ENCODE data around the gene HERPUD1. TPM values are rescaled to one million over a fixed set of nuclear protein-coding genes. Genes with fewer than 3 reads are reported as not detected.

HERPUD1 gene
- total and polyA plus RNA-seq, 9 of the 15 experiments (the other 6 are each of a cell fraction or from before 2014, with no cell fraction given) = 14.2 to 60.7 (median 37.4) TPM

DNA sequence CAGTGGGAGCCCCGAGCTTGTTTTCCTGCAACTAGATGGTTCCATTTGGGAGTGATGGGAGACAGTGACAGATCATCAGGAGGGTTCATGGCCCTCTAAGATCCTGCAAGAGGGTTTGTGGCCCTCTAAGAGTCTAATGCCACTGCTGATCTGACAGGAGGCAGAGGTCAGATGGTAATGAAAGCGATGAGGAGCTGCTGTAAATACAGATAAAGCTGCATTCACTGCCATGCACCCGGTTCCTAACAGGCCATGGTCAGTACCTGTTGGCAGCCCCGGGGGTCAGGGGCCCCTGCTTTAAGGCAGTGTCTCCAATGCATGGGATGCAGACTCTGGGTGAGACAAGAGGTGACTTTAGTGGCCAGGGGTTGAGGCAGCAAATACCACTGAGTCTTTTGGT, 36.1 kb upstream of the HERPUD1 start:
- H2AFZ ChIP-seq (ENCODE audit: low read depth, low read length) = no peak overlapping the region
- no peak for FAIRE-seq
- intact Hi-C loops (cut with micrococcal nuclease) = no loop called here

More for the DNA sequence above, 36.1 kb upstream of the HERPUD1 start:
- no peak overlapping the region for H3K9ac ChIP-seq (ENCODE audit: insufficient read depth in 1 of 2, low read depth in 2 of 2, low read length in 2 of 2)
- ATAC-seq (no peak), DNase-seq (ENCODE audit: extremely low read depth in 1 of 4, low spot score in 3 of 4) (no peak)
- ChIA-PET POLR2A (no interaction called here), CTCF (ENCODE audit: low intra/inter-chr PET ratio) (no interaction called here)
- peaks cover 0 to 3% of the 10 kb centered on the region in 2 experiments; a peak in 1 of 5 replicates for H3K4me1 ChIP-seq (replicated peaks in 1 of 2; ENCODE audit: control insufficient read depth in 2 of 2, insufficient read depth in 2 of 2, low read length in 2 of 2)
- in situ Hi-C loops (cut with MboI) = no loop called here
- no peaks in the 10 kb centered on the region for H3K9me1 ChIP-seq (ENCODE audit: control insufficient read depth, insufficient read depth, low read length)
- no peak for TF ChIP-seq ZZZ3 (IDR thresholded peaks at IDR 0.05)
- TF ChIP-seq, protein P1, sequence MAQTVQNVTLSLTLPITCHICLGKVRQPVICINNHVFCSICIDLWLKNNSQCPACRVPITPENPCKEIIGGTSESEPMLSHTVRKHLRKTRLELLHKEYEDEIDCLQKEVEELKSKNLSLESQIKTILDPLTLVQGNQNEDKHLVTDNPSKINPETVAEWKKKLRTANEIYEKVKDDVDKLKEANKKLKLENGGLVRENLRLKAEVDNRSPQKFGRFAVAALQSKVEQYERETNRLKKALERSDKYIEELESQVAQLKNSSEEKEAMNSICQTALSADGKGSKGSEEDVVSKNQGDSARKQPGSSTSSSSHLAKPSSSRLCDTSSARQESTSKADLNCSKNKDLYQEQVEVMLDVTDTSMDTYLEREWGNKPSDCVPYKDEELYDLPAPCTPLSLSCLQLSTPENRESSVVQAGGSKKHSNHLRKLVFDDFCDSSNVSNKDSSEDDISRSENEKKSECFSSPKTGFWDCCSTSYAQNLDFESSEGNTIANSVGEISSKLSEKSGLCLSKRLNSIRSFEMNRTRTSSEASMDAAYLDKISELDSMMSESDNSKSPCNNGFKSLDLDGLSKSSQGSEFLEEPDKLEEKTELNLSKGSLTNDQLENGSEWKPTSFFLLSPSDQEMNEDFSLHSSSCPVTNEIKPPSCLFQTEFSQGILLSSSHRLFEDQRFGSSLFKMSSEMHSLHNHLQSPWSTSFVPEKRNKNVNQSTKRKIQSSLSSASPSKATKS (CRISPR knock-in tag; IDR thresholded peaks at IDR 0.05) = no peak
- no peak for TF ChIP-seq BRD9 (IDR thresholded peaks at IDR 0.05; ENCODE audit: low read depth, partially characterized antibody)
- TF ChIP-seq ZBED1 (IDR thresholded peaks at IDR 0.05) = no peak
- TF ChIP-seq ZNF239 (CRISPR knock-in tag; IDR thresholded peaks at IDR 0.05) = no peak
- TF ChIP-seq HNRNPL (IDR thresholded peaks at IDR 0.05; ENCODE audit: low read depth, low read length) = no peak
- TF ChIP-seq ZNF146 (CRISPR knock-in tag; IDR thresholded peaks at IDR 0.05; ENCODE audit: unreplicated experiment) = no peak
- TF ChIP-seq, protein P2, sequence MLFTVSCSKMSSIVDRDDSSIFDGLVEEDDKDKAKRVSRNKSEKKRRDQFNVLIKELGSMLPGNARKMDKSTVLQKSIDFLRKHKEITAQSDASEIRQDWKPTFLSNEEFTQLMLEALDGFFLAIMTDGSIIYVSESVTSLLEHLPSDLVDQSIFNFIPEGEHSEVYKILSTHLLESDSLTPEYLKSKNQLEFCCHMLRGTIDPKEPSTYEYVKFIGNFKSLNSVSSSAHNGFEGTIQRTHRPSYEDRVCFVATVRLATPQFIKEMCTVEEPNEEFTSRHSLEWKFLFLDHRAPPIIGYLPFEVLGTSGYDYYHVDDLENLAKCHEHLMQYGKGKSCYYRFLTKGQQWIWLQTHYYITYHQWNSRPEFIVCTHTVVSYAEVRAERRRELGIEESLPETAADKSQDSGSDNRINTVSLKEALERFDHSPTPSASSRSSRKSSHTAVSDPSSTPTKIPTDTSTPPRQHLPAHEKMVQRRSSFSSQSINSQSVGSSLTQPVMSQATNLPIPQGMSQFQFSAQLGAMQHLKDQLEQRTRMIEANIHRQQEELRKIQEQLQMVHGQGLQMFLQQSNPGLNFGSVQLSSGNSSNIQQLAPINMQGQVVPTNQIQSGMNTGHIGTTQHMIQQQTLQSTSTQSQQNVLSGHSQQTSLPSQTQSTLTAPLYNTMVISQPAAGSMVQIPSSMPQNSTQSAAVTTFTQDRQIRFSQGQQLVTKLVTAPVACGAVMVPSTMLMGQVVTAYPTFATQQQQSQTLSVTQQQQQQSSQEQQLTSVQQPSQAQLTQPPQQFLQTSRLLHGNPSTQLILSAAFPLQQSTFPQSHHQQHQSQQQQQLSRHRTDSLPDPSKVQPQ (CRISPR knock-in tag; IDR thresholded peaks at IDR 0.05; ENCODE audit: borderline replicate concordance) = no peak
- no peak for TF ChIP-seq E2F5 (CRISPR knock-in tag; IDR thresholded peaks at IDR 0.05)
- no peak for TF ChIP-seq SLC30A9 (CRISPR knock-in tag; IDR thresholded peaks at IDR 0.05)
- no peak for TF ChIP-seq CREB3L1 (IDR thresholded peaks at IDR 0.05; ENCODE audit: borderline replicate concordance, low read depth)
- TF ChIP-seq SETDB1 (IDR thresholded peaks at IDR 0.05; ENCODE audit: low read length) = no peak
- TF ChIP-seq, protein P3, sequence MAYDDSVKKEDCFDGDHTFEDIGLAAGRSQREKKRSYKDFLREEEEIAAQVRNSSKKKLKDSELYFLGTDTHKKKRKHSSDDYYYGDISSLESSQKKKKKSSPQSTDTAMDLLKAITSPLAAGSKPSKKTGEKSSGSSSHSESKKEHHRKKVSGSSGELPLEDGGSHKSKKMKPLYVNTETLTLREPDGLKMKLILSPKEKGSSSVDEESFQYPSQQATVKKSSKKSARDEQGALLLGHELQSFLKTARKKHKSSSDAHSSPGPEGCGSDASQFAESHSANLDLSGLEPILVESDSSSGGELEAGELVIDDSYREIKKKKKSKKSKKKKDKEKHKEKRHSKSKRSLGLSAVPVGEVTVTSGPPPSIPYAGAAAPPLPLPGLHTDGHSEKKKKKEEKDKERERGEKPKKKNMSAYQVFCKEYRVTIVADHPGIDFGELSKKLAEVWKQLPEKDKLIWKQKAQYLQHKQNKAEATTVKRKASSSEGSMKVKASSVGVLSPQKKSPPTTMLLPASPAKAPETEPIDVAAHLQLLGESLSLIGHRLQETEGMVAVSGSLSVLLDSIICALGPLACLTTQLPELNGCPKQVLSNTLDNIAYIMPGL (CRISPR knock-in tag; IDR thresholded peaks at IDR 0.05) = no peak
- TF ChIP-seq SIN3B (IDR thresholded peaks at IDR 0.05; ENCODE audit: low read depth) = no peak
- H3K4me3 ChIP-seq = no peak overlapping the region
- no peaks in the 10 kb centered on the region for H3K36me3 ChIP-seq (ENCODE audit: control insufficient read depth, insufficient read depth, low read length)
- 1% methylated on average over 4 of the region's 4 CpGs for WGBS (ENCODE audit: insufficient coverage, low coverage, missing lambda C conversion rate)
- H3K27me3 ChIP-seq (ENCODE audit: control insufficient read depth in 2 of 2, insufficient read depth in 2 of 2, low read length in 2 of 2) = peaks cover 19 to 66% of the 10 kb centered on the region in 2 experiments; a peak in 4 of 5 replicates
- no peak overlapping the region for H3K27ac ChIP-seq (ENCODE audit: extremely low read depth, low read depth, low read length)
- no TSS peak for BruUV-seq (replicated peaks)
- no peaks in the 10 kb centered on the region for H3K79me2 ChIP-seq (ENCODE audit: control insufficient read depth, insufficient read depth, low read length)
- no peak overlapping the region for H3K4me2 ChIP-seq (ENCODE audit: insufficient read depth, low read length)
- no peaks in the 10 kb centered on the region; the same call in 1 of the 2 replicates for H4K20me1 ChIP-seq (replicated peaks; ENCODE audit: control insufficient read depth, insufficient read depth, low read length)
- no peaks in the 10 kb centered on the region for H3K9me3 ChIP-seq (replicated peaks; ENCODE audit: control insufficient read depth, insufficient read depth, low read depth, low read length)
